ACHN (cell line): ENCODE data around the gene ZDHHC14.
A peak's percentile ranks its signal among the peaks of the same experiment; 100 is the strongest.

Source experiments
- DNase-seq: peaks from one replicate; pipeline ENCODE4 v3.0.0-alpha.2; 2015
- in situ Hi-C: cut with HindIII; loops from 2 replicates; pipeline ENCODE4 v1.10.0; 2017; ENCODE audit warnings: low sequenced_read_pairs, low pct_ligation_motif_present, low pct_unique_long_range_greater_than_20kb

Gene ZDHHC14

DNA sequence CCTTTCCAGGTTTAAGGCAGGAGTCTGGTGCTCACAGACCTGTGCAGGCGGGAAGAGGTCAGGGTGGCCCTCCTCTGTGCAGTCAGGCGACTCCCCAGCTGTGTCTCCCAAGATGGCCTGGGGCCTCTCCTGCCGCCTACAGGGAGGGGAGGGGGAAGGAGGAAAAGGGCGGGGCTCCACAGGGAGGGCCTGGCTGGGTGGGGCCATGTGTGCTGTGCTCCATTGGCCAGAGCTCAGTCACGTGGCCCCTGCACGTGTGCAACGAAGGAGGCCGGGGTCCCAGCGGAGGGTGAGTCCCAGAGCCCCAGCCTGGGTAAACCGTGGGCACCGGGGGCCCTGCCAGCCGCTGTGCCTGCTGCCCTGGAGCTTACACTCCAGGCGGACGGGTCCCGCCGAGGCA, 211.6 kb downstream of the ZDHHC14 start:
- no peak for DNase-seq
- in situ Hi-C loops = no loop called here

DNA sequence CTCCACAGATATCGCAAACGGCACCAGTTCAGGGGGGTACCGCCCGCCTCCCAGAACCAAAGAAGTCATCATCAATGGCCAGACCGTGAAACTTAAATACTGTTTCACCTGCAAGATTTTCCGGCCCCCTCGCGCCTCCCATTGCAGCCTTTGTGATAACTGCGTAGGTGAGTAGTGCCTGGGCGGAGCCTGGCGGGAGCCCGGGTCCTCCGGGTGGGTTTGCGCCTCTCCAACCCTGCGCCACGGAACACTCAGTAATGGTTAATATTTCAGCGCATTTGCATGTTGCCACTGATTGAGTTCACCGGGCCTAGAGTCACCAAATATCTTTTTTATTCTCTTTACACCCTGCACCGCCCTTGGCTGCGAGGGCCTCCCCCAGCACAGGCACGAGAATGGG, 212.0 kb downstream of the ZDHHC14 start:
- no peak for DNase-seq
- in situ Hi-C loops = no loop called here

DNA sequence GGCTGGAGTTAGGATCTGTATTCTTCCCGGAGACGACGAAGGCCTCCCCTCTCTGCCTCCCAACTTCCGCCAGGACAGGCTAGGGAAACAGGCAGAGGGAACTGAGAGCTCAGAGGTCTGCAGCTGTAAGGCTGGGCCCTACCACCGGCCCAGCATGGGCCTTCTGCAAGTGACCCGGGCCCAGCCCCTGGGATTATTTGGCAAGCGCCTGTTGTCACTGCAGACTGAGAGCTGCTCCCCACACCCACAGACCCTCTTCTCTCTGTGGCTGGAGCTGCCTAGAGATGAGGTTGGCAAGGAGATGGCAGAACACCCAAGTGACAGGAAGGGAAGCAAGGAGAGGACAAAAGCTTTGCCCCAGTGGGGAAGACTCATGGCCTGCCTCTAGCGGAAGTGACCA, 212.6 kb downstream of the ZDHHC14 start:
- in situ Hi-C loops = no loop called here
- DNase-seq = no peak

DNA sequence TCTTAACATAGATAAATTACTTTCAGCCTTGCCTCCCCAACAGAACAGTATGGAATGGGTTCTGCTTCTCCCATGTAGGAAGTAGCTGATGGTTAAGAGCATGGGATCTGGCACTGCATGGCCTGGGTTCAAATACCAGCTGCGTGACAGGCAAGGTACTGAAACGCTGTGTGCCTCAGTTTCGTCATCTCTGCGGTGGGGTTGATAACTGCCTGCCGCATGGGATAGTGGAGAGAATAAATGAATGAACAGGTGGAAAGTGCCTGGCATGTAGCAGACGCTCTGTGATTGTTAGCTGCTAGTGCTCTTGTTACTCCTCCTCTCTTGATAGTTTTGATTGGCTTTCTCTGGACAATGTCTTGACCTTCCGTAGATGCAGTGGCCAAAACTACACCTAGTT, 213.3 kb downstream of the ZDHHC14 start:
- in situ Hi-C loops = no loop called here
- DNase-seq = no peak

DNA sequence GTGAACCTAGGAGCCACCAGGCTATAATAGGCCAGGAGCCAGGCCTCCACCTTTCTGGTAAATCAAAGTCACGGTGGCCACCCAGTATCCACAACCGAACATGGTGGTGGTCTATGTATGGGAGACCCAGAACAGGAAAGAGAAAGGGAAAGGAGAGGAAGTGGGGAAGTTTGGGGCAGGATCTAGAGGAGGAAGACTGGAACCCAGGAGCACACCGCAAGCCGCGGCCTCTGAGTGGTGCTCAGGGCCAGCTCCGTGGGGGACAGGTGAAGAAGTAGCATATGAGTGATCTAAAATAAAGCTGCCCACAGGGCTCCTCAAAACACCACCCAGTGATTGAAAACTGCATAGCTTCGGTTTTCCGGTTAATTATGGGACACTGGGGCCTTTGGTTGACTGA, 214.8 kb downstream of the ZDHHC14 start:
- in situ Hi-C loops = no loop called here
- DNase-seq = no peak

DNA sequence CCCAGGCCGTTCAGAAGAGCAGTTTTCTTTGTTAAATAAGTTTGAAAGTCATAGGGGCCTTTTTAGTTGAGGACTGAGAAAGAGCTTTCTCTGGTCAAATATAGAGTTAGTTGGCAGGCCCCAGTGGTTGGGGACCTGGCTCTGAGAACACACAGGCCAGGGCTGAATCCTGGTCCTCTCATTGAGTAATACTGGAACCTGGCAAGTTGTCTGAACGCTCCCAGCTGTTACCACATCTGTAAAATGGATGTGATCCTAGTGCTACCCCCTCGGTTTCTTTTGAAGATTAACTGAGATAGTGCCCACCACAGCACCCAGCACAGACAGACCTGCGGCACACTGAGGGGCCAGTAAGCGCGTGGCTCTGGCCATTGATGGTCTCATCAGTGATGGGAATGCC, 215.5 kb downstream of the ZDHHC14 start:
- DNase-seq = no peak
- in situ Hi-C loops = no loop called here

DNA sequence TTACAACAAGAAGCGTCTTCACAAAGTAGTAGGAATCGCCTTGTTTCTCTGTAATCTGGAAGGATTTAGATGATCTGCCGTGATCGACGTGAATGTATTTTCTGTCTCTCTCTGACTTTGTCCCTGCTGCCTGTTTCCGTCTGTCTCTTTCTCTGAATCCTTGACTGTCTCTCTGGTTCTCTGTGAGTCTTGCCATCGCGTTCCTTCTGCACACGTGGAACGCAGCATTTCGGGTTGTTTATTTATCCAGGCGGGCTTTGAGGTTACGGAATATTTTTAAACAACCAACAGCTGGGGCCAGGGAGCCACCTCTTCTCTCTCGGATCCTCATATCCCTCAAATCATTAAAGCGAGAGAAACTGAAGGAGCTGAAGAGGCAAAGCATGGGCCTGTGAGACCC, 215.9 kb downstream of the ZDHHC14 start:
- DNase-seq = no peak
- in situ Hi-C loops = no loop called here

DNA sequence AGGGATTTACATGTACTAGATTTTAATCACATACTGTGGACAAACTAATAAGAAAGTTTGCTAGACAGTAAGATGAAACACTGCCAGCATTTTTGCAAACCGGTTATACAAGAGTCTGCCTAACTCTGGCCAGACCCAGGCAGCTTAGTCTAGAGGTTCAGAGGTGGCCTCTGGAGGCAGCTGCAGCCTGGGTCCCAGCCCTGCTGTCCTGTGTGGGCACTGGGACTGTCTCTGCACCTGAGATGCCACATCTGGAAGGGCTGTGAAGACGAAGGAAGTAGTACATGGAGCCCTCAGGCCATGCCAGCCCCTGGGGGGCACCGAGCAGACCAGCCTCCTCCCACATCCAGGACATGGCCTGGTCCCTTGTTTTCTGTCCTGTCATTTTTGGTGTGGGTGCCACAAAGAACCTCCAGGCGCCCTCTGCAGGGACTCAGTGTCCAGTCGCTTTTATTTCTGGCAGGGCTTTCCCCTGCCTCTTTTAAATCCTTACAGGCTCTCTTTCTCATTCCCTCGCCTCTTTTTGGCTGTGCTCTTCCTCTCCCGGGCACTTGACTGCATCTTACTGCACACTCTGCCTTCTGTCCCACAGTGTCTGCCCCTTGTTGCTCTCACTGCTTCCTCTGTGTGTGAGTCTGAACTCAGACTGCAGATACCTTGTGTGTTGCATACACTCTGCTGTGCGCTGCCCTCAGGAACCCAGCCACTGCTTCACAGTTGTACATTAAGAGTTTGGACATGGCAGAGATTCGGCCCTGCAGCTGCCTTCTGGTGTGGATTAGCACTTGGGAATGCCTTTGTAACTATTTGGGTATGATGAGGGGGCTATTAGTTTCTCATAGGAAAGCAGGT, 216.7 kb downstream of the ZDHHC14 start:
- in situ Hi-C loops = no loop called here
- DNase-seq = peak; percentile 24

DNA sequence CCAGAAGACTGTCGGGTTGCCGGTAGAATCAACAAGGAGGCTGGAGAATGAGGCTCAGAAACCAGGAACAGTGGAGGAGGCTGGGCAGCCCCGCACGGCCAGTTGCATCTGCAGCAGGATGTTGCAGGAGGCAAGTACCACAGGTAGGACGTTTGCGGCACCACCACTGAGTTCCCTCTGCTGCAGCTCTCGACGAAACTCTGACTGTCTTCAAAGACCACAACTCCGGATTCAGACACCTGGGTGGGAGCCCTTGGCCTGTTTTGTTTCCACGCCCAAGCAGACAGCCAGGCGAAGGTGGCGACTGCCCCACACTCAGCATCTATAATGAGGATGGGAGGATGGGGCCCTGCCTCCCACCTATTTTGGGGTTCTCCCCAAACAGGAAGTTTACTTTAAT, 218.2 kb downstream of the ZDHHC14 start:
- no peak for DNase-seq
- in situ Hi-C loops = no loop called here

DNA sequence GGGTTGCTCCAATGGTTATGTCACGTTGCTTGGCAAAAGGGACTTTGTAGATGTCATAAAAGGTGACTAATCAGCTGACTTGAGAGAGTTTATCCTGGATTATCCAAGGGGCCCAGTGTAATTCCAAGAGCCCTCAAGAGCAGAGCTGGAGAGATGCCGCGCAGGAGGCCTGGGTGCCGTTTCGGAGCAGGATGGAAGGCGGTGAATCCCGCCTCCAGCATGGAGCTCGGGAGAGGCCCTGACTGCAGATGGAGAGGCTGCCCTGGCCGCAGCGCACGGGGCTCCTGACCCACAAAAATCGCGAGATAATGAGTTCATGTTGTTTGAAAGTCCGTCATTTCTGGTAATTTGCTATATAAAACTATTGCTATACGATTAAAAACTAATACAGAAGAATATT, 219.8 kb downstream of the ZDHHC14 start:
- in situ Hi-C loops = no loop called here
- DNase-seq = no peak

DNA sequence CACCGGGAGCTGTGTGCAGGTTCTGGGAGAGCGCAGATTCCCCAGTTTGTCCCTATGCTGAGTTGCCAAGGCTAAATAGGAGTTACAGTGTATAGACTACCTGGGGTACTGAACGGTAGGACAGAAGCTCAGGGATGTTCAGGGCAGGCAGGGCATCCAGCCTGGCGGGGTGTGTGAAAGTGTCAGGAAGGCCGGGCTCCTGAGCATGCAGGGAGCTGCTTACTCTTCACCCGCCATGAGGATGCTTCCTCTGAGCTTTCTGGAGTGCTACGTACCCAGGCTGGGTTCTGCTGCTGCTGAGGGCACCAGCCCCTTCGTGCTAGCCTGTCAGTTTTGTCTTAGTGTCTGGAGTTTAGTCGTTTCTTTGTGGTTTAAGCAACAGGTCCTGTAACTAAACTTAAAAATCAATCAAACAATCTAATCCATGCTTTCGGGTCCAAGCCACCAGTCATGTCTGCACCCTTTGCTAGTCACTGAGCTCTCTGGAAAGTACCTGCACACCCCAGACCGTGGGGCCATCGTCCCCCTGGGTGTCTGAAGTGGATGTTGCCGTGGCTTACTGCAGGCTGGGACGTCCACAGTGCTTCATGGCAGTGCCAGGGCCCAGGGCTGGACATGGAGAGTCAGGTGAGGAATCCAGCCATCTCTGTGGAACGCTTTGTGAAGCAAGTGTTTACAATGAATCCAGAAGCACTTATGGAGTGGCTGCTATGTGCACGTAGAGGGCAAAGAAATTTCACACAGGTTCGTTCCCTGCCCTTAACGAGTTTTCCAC, 221.7 kb downstream of the ZDHHC14 start:
- DNase-seq = no peak

DNA sequence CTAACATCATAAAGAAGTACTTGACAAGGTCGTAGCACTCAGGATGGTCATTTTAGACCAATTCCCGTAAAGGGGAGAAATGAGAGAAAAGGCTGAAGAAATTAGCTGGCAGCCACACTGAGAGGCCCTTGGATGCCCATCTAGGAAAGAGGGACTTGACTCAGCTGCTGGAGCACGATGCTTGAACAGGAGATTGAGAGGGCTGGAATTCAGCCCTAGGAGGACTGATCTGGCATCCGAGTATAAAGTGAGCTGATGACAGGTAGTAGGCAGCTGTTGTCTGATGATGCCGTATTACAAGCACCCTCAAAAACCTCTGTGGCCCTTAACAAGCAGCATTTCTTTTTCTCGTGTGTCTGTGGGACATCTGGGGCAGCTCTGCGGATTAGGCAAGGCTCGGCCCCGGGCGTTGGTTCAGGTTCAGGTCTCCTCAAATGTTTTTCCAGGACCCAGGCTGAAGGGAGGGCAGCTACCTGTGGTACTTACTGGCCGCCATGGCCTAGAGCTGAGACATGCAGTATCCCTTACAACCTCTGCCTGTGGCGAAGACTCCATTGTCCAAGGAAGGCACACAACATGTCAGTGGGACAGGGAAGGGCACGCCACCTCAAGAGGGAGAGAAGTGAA, 222.4 kb downstream of the ZDHHC14 start:
- in situ Hi-C loops = no loop called here
- no peak for DNase-seq

More for the DNA sequence above, 221.7 kb downstream of the ZDHHC14 start:
- in situ Hi-C loops = no loop called here

DNA sequence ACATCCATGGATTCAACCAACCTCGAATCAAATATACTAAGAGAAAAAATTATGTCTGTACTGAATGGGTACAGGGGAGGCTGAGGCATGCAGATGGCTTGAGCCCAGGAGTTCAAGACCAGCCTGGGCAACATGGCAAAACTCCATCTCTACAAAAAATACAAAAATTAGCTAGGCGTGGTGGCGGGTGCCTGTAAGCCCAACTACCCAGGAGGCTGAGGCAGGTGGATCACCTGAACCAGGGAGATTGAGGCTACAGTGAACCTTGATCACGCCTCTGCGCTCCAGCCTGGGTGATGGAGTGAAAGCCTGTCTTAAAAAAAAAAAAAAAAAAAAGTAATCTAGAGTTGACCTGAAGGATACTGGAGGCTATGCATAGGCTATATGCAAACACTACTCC, 223.0 kb downstream of the ZDHHC14 start:
- in situ Hi-C loops = no loop called here
- DNase-seq = no peak

DNA sequence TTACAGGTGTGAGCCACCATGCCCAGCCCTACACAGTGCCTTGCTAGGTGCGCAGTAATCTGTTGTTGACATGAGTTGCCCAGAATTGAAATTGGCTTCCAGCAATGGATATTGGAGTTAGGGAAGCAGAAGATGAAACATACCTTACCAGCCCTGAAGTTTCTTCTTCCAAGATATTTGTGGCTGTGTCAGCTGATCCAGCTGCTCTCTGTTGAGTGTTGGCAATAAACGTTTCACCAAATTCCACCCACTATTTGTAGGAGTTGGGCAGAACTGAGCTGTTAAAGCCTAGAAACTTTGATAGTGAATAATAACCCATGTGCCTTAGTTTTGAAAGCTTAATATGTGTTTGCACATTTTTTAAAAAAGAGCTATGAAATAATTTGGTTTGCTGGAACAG, 223.8 kb downstream of the ZDHHC14 start:
- DNase-seq = no peak
- in situ Hi-C loops = no loop called here

DNA sequence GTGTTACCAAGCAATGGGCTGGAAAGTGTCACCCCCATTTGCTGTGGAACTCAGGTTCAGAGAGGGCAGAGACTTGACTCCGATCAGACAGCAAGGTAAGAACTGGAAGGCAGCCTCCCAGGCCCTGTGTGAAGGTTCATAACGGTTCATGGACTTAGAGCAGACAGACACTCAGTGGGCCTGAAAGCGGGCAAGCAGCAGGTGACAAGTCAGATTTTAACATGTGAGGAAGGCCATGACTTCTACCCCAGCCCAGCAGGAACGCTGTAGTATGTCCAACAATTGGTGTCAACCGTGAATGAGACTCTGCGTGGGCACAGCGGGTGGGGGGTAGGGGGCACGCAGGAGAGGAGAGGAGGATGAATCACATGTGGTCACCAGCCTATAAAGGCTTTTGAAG, 224.5 kb downstream of the ZDHHC14 start:
- in situ Hi-C loops = no loop called here
- no peak for DNase-seq

DNA sequence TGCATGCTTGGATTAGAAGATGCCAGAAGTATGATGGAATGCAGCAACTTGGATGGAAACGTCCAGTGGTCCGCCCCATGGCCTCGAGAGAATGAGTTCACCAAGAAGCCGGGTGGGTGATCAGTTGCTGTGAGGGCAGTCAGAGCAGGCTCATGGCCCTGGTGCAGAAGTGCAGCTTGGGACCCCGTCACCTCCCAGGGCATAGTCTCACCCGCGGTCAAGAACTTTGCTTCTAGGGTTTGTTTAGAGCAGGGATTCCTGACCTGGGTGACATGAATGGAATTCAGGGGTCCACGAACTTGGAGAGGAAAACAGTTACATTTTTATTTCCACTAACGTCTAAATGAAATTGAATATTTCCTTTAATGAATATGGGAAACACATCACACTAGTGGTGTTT, 225.5 kb downstream of the ZDHHC14 start:
- in situ Hi-C loops = no loop called here

DNA sequence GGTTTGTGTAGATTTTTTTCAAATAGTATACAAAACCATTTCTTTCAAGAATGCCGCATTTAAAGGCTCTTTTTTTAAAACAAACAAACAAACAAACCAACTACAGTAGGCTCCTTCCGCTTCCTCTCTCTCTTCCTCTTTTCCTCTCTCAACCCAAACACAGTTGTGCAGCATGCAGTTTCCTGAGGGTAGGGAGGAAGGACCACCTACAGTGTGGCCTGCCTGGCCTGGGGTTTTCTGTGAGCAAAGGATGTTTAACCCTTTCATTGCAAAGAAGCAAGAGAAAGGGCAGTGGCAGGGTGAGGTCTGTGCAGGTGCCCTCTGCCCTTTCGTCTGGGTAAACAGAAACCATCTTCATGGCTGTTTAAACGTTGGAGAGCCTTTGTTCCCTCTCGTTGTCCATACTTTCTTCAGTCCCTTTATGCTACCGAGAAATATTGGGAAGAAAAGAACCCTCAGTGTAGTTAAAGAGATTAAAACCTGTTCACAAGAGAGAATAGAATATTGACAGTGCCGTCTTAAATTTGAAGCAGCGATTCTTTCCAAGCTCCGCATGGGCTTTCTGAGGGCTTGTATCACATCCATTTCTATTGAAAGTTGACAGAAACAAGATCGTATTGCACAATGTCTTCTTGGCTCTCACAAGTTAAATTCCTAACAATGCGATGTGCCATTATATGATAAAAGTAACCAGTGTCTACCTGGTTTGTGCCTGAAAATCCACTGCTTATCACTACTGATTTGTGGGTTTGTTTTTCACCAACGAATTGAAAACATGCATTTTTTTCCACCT, 226.5 kb downstream of the ZDHHC14 start:
- DNase-seq = no peak
- in situ Hi-C loops = no loop called here

More for the DNA sequence above, 225.5 kb downstream of the ZDHHC14 start:
- no peak for DNase-seq

DNA sequence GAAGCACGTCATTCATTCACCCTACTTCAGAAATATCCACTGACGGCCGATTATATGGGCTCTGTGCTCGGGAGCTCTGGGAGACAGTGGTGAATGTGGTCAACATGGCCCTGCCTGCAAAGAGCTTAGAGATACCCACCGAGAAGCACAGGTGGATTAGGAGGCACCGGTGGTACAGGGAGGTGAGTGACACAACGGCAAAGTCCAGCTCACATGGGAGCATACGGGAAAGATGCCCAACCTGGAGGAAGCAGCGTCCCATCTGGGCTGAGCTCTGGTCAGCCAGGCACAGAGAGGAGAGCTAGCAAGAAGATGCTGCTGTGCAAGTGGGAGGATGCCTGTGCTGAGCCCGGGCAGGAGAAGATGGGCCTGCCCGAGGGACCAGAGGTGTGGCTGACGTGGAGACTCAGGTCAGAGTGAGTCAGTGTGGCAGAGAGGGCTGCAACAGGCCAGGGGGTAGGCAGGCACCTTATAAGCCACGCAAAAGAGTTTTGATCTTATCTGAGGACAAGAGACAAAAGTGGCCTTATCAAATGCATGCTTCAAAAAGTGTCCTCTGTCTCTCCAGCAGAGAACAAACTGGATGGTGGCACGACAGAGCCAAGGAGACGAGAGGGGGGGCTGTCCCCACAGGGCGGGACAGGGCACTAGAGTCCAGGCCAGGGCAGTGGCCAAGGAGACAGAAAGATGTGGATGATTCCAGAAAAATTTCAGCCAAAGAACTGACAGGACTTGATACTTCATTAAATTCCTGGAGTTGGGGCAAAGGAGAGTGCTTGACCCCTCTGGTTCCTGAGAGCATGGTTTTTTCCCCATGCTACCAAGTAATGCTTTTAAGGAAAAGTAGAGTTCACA, 227.5 kb downstream of the ZDHHC14 start:
- DNase-seq = no peak
- in situ Hi-C loops = no loop called here
